ENCODE measurements around the gene TSGA10IP. TPM values are rescaled to one million over a fixed set of nuclear protein-coding genes. Genes with fewer than 3 reads are reported as not detected.
A peak's percentile ranks its signal among the peaks of the same experiment; 100 is the strongest.

Gene TSGA10IP
- total and polyA plus RNA-seq, 12 donors: 0.01 TPM; not detected in 11

DNA sequence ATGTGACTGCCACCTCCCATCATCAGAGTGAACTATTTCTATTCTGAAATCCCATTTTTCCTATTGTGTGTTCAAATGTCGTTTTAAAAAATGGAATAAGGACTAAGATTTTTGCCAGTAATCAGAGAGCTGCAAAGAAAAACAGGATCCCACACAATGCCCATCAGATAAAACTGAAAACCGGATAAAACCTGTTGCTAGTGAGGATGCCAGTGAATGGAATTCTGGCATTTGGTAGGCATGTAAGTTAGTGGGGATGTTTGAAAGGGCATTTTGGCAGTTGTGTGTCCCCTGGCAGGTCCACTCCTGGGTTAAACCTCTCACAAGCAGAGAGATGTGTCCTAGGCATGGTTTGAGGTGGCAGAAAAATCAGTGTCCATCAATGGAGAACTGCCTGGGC lies 19.9 kb upstream of the TSGA10IP start:
- Histone ChIP-seq H3K27ac (no peak overlapping the region), H3K9me3 (no peaks in the 10 kb centered on the region), H3K4me1 (peaks cover 4 to 25% (median 8%) of the 10 kb centered on the region in 9 donors), H3K36me3 (peaks cover 0 to 36% (median 4%) of the 10 kb centered on the region in 9 donors), H3K27me3 (no peaks in the 10 kb centered on the region), H3K4me3 (no peak overlapping the region)
- intact Hi-C loops (cut with DNase I): no loop called here
- TF ChIP-seq, protein P1, sequence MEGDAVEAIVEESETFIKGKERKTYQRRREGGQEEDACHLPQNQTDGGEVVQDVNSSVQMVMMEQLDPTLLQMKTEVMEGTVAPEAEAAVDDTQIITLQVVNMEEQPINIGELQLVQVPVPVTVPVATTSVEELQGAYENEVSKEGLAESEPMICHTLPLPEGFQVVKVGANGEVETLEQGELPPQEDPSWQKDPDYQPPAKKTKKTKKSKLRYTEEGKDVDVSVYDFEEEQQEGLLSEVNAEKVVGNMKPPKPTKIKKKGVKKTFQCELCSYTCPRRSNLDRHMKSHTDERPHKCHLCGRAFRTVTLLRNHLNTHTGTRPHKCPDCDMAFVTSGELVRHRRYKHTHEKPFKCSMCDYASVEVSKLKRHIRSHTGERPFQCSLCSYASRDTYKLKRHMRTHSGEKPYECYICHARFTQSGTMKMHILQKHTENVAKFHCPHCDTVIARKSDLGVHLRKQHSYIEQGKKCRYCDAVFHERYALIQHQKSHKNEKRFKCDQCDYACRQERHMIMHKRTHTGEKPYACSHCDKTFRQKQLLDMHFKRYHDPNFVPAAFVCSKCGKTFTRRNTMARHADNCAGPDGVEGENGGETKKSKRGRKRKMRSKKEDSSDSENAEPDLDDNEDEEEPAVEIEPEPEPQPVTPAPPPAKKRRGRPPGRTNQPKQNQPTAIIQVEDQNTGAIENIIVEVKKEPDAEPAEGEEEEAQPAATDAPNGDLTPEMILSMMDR (IDR thresholded peaks at IDR 0.05): no peak
- WGBS, 2 donors: 50 to 61% methylated on average over 2 of the region's 2 CpGs
- DNase-seq (no peak), ATAC-seq (no peak)

DNA sequence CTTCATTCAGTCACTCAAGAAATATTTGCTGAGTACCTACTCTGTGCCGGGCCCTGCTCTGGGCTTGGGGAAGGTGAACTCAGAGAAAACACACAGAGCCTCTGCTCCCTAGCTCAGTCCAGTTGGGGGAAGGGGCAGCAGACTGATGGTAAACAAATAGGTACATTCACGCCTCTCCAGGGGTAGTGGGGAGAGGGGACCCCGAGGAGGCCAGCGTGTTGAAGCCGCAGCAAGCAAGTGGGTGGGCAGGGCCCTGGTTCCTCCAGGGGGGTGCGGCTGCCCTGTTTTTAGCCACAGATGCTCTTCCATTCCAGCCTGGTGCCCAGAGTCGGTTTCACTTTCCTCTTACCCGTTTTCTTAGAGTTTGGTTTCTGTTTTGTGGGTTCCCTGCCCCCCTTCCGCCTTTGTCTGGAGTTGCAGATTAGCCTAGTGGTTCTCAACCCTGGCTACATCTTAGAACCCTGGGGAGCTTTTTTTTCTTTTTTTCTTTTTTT lies 17.3 kb upstream of the TSGA10IP start:
- Histone ChIP-seq H3K9me3 (no peaks in the 10 kb centered on the region), H3K27me3 (peaks cover 0 to 3% (median 0%) of the 10 kb centered on the region in 7 donors), H3K27ac (peak overlapping the region in 4 of 10 donors; percentile 22 to 85 (median 44)), H3K4me3 (peak overlapping the region in 1 of 10 donors; percentile 37), H3K4me1 (peaks cover 0 to 16% (median 0%) of the 10 kb centered on the region in 9 donors), H3K36me3 (peaks cover 0 to 10% (median 3%) of the 10 kb centered on the region in 9 donors)
- WGBS, 2 donors: 55 to 59% methylated on average over 9 of the region's 9 CpGs
- ATAC-seq: peak in 7 of 8 donors; percentile 9 to 56 (median 49)
- DNase-seq: peak in 1 of 2 donors; percentile 33
- intact Hi-C loops (cut with DNase I): no loop called here
- TF ChIP-seq, protein P1 (IDR thresholded peaks at IDR 0.05): no peak

DNA sequence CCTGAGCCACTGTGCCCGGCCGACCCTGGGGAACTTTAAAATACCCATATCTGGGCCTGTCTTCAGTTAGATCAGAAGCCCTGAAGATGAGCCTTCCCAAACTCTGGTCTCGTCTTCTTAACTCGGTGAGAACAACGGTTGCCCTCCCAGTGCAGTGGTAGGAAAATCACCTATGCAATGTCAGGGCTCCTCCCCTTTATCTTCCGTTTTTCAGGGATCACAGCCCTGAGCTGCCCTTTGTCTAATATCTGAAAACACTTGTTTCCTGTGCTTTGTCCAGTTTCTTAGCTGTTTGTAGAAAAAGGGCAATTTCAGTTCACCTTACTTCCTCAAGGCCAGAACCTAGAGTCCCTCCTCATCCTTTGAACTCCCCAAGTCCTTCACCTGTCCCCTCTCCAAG lies 16.6 kb upstream of the TSGA10IP start:
- TF ChIP-seq, protein P1 (IDR thresholded peaks at IDR 0.05): no peak
- Histone ChIP-seq H3K4me1 (peaks cover 0 to 16% (median 0%) of the 10 kb centered on the region in 9 donors), H3K27ac (peak overlapping the region in 1 of 10 donors; percentile 85), H3K36me3 (peaks cover 0 to 3% (median 0%) of the 10 kb centered on the region in 9 donors), H3K27me3 (peaks cover 0 to 5% (median 3%) of the 10 kb centered on the region in 7 donors), H3K4me3 (peak overlapping the region in 1 of 10 donors; percentile 37), H3K9me3 (no peaks in the 10 kb centered on the region)
- 62 to 73% methylated on average over 6 of the region's 6 CpGs for WGBS, 2 donors
- ATAC-seq: no peak
- intact Hi-C loops (cut with DNase I): no loop called here
- DNase-seq: no peak

DNA sequence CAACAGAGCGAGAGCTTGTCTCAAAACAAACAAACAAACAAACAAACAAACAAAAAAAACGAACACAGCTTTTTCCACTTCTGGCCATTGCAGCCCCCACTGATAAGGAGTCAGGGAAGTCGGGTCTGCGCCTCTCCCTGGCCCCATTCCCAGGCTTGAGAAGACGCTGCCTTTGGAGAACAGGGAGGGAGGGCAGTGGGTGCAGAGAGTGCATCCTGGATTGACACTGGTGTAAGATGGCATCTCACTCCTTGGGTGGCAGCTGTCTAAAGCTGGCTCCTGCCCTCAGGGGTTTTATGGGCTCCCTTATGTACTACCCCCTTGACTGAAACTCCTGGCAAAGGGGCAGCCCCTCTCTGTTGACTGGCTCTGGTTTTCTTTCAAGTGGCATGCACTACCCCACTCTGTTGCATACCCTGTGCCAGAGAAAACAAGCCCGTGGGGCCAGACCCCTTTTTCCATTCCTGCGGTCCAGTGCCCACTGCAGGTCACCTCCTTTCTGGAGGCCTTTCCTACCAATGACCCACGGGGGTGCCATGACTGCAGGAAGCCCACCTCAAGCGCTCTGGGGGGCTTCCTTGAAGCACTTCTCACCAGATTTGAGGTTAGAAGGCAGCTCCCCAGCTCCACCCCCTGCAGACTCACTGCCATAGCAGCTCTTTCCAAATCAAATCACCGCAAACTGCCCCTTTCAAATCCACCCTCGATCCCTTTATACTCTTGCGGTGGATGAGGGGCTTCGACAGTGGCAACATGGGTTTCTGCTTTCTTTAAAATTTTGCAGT lies 13.3 kb upstream of the TSGA10IP start:
- ATAC-seq: no peak

More for the DNA sequence above, 13.3 kb upstream of the TSGA10IP start:
- Histone ChIP-seq H3K4me1 (peaks cover 0 to 16% (median 0%) of the 10 kb centered on the region in 9 donors), H3K27ac (no peak overlapping the region), H3K4me3 (no peak overlapping the region), H3K36me3 (no peaks in the 10 kb centered on the region), H3K9me3 (no peaks in the 10 kb centered on the region), H3K27me3 (peaks cover 0 to 11% (median 3%) of the 10 kb centered on the region in 7 donors)
- no peak for DNase-seq
- TF ChIP-seq, protein P1 (IDR thresholded peaks at IDR 0.05): no peak
- 47 to 52% methylated on average over 13 of the region's 13 CpGs for WGBS, 2 donors
- intact Hi-C loops (cut with DNase I): no loop called here
